ENCODE measurements around the gene IL21. TPM values are rescaled to one million over a fixed set of nuclear protein-coding genes. Genes with fewer than 3 reads are reported as not detected.

Gene IL21
- total RNA-seq: not detected

GRCh38 chr4:122621016-122621507 lies at the start of gene IL21:
IL21 (minus strand) TSS chr4:122621066; CDS start chr4:122621011, 55 bp downstream.
- TF ChIP-seq POLR2A (IDR thresholded peaks at IDR 0.05): no peak
- TF ChIP-seq, protein P1, sequence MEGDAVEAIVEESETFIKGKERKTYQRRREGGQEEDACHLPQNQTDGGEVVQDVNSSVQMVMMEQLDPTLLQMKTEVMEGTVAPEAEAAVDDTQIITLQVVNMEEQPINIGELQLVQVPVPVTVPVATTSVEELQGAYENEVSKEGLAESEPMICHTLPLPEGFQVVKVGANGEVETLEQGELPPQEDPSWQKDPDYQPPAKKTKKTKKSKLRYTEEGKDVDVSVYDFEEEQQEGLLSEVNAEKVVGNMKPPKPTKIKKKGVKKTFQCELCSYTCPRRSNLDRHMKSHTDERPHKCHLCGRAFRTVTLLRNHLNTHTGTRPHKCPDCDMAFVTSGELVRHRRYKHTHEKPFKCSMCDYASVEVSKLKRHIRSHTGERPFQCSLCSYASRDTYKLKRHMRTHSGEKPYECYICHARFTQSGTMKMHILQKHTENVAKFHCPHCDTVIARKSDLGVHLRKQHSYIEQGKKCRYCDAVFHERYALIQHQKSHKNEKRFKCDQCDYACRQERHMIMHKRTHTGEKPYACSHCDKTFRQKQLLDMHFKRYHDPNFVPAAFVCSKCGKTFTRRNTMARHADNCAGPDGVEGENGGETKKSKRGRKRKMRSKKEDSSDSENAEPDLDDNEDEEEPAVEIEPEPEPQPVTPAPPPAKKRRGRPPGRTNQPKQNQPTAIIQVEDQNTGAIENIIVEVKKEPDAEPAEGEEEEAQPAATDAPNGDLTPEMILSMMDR (IDR thresholded peaks at IDR 0.05): no peak

GRCh38 chr4:122669911-122670738 lies 49.3 kb upstream of the IL21 start:
- no peaks in the 10 kb centered on the region for H3K9me3 ChIP-seq
- H3K36me3 ChIP-seq: no peaks in the 10 kb centered on the region
- TF ChIP-seq, protein P1 (IDR thresholded peaks at IDR 0.05): no peak
- no peak for TF ChIP-seq POLR2A (IDR thresholded peaks at IDR 0.05)
- H3K4me3 ChIP-seq: no peak overlapping the region
- peaks cover 0 to 10% (median 0%) of the 10 kb centered on the region in 4 donors for H3K4me1 ChIP-seq
- no peaks in the 10 kb centered on the region for H3K27me3 ChIP-seq
- DNase-seq: no peak
- no peak overlapping the region for H3K27ac ChIP-seq

More at GRCh38 chr4:122621016-122621507, at the start of gene IL21:
- Histone ChIP-seq H3K27me3 (no peaks in the 10 kb centered on the region), H3K4me3 (no peak within 1 kb of the TSS), H3K36me3 (no peaks in the 10 kb centered on the region), H3K4me1 (no peaks in the 10 kb centered on the region), H3K9me3 (no peaks in the 10 kb centered on the region), H3K27ac (no peak within 1 kb of the TSS)
- no peak for DNase-seq

DNA sequence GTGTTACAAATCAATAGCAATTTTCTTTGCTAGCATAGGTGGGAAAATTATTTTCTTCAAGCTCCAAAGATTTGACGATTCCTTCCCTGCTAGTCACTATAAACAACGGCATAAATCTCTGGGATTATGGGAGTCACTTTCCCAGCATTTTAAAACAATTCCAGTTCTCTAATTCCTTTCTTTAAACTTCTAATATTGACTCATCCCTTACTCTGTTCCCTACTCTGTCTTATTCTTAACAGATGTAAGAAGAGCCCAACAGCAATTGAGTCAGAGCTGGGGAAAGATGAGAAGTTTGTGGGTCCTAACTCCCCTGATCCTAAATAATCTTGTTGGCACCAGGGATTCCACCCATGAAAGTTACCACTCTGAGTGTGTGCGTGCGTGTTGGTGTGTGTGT lies 47.4 kb upstream of the IL21 start:
- no peak for TF ChIP-seq POLR2A (IDR thresholded peaks at IDR 0.05)
- TF ChIP-seq, protein P1 (IDR thresholded peaks at IDR 0.05): no peak
- DNase-seq: no peak
- Histone ChIP-seq H3K27ac (no peak overlapping the region), H3K4me1 (peaks cover 0 to 10% (median 0%) of the 10 kb centered on the region in 4 donors), H3K9me3 (no peaks in the 10 kb centered on the region), H3K36me3 (no peaks in the 10 kb centered on the region), H3K27me3 (no peaks in the 10 kb centered on the region), H3K4me3 (no peak overlapping the region)

GRCh38 chr4:122666527-122667245 lies 45.8 kb upstream of the IL21 start:
- peaks cover 0 to 10% (median 0%) of the 10 kb centered on the region in 4 donors for H3K4me1 ChIP-seq
- H3K27ac ChIP-seq: no peak overlapping the region
- no peaks in the 10 kb centered on the region for H3K36me3 ChIP-seq
- TF ChIP-seq POLR2A (IDR thresholded peaks at IDR 0.05): no peak
- TF ChIP-seq, protein P1 (IDR thresholded peaks at IDR 0.05): no peak
- H3K4me3 ChIP-seq: no peak overlapping the region
- no peak for DNase-seq
- no peaks in the 10 kb centered on the region for H3K9me3 ChIP-seq
- no peaks in the 10 kb centered on the region for H3K27me3 ChIP-seq

DNA sequence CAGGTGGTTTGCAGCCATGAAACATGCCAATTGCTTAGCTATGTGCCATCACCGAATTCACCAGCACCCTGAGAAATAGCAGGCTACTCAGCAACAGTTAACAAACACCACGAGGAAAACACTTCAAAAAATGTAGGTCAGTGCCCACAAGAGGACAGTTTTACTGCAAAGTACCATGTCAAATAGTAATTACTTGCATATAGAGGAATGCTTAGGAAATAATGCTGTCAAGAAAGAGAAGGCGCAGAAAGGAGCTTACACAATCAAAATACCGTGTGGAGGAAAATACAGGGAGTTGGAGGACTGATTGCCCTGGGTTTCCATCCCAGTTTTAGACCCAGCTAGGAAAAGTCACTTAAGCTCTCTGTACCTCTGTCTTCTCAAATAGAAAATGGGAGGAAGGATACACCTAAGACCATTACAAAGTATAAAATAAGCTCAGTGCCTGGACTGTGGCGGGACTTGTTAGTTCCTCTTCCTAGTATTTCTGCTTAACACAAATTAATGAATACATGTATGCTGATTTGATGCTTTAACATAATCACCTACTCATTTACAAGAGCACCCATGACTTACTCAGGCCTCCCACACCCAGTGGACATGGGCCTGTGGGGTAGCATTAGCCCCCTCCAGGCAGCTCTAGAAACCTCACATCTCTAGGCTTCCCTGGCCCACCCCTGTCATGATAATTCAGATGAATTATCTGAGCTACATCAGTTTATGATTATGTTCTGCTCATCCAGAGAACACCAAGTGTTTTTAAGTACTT lies 44.5 kb upstream of the IL21 start:
- Histone ChIP-seq H3K36me3 (no peaks in the 10 kb centered on the region), H3K27ac (no peak overlapping the region), H3K27me3 (no peaks in the 10 kb centered on the region), H3K9me3 (no peaks in the 10 kb centered on the region), H3K4me1 (peaks cover 0 to 10% (median 0%) of the 10 kb centered on the region in 4 donors), H3K4me3 (no peak overlapping the region)
- TF ChIP-seq, protein P1 (IDR thresholded peaks at IDR 0.05): no peak
- TF ChIP-seq POLR2A (IDR thresholded peaks at IDR 0.05): no peak
- no peak for DNase-seq

Data from Peyer's patch (tissue), 4 donors.